GM18517 (cell line): ENCODE measurements around the gene SCRN3.
"Not testable (repeated sequence)": the region's sequence is repeated elsewhere in the genome, so short reads cannot be mapped to it uniquely, and the experiment has no call there.

Source experiments
- ATAC-seq: cut with Tn5 transposase; IDR thresholded peaks from one replicate; pipeline ENCODE4 v1.9.1; 2021; ENCODE audit warnings: mild to moderate bottlenecking, moderate library complexity; ENCODE audit not compliant: unreplicated experiment

SCRN3 gene

GRCh38 chr2:174395284-174395968 is at the start of gene SCRN3:
Gene SCRN3 (plus strand): TSS chr2:174395730. CDS start chr2:174398284, 2,554 bp downstream.
- peak; percentile 94 for ATAC-seq

DNA sequence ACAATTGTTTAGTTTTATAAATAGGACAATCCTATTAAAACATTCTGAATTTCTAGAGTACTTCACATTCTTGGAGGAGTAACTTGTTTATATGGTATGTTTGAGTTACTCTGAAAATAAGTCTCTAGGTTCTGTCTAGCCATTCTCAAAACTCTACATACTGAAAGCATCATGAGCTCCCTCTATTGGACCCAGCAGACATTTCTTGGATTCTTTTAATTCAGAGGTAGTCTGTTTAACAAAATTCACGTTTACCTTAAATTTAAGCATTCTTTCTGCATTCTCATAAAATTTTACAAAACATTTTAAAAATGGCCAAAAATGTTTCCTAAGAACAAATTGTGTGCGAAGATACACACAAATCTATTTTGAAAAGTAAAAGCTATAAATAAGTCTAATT is 45.5 kb upstream of the SCRN3 start:
- no peak for ATAC-seq

DNA sequence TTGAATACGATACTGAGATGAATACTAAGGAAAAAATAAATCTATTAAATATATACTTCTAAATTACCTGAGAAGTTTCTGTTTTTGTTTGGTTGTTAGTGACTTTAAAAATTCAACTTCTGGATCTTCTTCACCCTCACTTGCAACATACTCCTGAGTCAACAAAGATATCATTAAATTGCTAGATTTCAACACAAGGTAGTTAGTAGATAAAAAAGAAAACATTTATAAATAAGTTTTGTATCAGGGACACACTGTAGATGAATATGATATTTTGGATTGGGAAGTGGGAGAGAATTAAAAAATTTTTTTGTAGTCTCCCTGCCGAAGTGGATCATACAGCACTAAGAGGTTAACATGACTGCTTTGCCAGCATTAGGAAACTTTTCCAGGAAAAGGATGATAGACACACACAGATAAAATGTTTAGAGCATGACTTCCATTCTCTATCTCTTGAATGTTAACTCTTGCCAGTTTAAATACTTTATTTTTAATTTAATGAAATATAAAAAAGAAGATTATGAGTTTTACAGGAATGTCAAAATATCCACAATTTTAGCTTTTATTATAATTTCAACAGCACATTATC is 44.8 kb upstream of the SCRN3 start:
- no peak for ATAC-seq

GRCh38 chr2:174353004-174353403 is 42.5 kb upstream of the SCRN3 start:
- no peak for ATAC-seq

DNA sequence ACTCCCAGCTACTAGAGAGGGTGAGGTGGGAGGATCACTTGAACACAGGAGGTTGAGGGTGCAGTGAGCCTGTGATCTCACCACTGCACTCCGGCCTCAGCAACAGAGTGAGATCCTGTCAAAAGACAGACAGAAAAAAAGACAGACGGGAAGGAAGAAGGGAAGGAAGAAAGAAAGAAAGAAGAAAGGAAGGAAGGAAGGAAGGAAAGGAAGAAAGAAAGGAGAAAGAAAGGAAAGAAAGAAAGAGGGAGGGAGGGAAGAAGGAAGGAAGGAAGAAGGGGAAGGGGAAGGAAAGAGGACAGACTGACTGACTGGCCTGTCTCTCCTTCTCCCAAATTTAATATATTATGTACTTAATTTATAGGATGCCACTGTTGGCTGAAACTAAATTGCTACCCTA is 39.2 kb upstream of the SCRN3 start:
- ATAC-seq = no peak

DNA sequence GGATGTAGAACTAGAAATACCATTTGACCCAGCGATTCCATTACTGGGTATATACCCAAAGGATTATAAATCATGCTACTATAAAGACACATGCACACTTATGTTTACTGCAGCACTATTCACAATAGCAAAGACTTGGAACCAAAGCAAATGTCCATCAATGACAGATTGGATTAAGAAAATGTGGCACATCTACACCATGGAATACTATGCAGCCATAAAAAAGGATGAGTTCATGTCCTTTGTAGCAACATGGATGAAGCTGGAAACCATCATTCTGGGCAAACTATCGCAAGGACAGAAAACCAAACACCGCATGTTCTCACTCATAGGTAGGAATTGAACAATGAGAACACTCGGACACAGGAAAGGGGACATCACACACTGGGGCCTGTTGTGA is 35.9 kb upstream of the SCRN3 start:
- not testable (repeated sequence) for ATAC-seq

DNA sequence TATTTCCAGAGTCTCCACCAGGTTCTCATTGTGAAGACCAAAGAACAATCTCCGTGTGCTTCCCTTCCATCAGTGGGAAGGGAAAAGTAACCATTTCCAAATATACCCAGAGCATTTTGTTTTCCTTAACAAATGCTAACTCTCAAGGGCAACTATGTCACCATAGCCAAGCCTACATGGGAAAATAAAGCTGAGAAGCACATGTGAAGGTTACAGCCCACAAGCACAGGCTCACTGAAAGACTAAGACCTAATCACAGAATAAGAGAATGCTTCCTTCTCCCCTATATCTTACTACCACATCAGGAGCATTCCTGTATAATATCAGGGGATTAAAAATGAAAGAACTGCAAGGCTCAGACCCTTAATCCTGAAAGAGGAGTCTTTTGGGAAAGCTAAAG is 32.6 kb upstream of the SCRN3 start:
- no peak for ATAC-seq

DNA sequence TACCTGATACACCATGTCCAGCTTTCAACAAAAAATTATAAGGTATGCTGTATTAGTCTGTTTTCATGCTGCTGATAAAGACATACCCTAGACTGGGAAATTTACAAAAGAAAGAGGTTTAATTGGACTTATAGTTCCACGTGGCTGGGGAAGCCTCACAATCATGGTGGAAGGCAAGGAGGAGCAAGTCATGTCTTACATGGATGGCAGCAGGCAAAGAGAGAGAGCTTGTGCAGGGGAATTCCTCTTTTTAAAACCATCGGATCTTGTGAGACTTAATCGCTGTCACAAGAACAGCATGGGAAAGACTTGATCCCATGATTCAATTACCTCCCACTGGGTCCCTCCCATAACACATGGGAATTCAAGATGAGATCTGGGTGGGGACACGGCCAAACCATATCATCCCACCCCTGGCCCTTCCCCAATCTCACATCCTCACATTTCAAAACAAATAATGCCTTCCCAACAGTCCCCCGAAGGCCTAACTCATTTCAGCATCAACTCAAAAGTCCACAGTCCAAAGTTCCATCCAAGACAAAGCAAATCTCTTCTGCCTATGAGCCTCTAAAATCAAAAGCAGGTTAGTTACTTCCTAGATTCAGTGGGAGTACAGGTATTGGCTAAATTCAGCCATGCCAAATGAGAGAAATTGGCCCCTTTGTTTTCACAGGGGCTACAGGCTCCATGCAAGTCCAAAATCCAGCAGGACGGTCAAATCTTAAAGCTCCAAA is 31.9 kb upstream of the SCRN3 start:
- not testable (repeated sequence) for ATAC-seq

GRCh38 chr2:174364628-174365027 is 30.9 kb upstream of the SCRN3 start:
- ATAC-seq = no peak

GRCh38 chr2:174365571-174365970 is 30.0 kb upstream of the SCRN3 start:
- ATAC-seq = no peak

DNA sequence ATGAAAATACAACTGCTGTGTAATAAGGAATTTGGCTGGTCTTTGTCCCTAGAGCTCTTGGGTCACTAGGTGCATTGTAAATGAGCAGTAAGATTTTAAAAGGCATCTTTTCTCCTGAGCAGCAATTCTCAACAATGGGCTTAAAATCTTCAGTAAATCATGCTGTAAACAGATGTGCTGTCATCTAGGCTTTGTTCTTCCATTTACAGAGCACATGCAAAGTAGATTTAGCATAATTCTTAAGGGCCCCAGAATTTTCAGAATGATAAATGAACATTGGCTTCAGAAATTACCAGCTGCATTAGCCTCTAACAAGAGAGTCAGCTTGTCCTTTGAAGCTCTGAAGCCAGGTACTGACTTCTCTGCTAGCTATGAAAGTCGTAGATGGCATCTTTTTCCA is 26.8 kb upstream of the SCRN3 start:
- no peak for ATAC-seq

- ATAC-seq = no peak
These were observed 18.6 kb upstream of the SCRN3 start for GRCh38 chr2:174376967-174377366.

DNA sequence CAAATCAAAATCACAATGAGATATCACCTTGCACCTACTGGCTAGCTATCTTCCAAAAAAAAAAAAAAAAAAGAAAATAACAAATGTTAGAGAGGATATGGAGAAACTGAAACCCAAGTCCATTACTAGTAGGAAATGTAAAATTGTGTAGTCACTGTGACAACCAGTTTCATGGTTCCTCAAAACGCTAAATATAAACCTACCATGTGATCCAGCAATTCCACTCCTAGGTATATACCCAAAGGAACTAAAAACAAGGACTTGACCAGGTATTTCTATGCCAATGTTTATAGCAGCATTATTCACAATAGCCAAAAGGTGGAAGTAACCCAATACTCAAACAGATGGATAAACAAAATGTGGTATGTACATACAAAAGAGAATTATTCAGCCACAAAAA is 11.7 kb upstream of the SCRN3 start:
- ATAC-seq = no peak

DNA sequence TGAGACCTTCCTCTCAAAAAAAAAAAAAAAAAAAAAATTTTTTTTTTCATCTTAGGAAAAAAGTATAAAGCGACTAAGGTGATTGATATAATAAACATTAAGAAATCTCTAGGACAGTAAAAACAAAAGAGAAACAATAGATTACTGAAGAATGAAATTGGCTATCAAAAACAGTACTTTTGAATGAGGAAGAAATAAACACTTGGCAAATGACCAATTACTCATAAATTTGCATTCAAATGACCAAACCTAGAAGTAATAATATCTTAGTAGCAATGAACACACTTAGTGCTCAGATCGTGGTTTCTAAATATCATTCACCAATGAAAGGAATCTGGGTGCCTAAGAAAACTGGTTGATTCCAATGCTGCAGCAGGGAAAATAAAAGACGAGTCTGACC is 10.3 kb upstream of the SCRN3 start:
- no peak for ATAC-seq

DNA sequence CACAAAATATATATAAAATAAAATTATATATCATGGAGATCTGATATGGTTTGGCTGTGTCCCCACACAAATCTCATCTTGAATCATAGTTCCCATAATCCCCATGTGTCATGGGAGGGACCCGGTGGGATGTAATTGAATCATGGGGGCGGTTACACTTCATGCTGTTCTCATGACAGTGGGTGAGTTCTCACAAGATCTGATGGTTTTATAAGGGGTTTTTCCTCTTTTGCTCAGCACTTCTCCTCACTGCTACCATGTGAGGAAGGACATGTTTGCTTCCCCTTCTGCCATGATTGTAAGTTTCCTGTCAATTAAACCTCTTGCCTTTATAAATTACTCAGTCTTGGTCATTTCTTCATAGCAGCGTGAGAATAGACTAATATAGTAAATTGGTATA is 6.8 kb upstream of the SCRN3 start:
- not testable (repeated sequence) for ATAC-seq

DNA sequence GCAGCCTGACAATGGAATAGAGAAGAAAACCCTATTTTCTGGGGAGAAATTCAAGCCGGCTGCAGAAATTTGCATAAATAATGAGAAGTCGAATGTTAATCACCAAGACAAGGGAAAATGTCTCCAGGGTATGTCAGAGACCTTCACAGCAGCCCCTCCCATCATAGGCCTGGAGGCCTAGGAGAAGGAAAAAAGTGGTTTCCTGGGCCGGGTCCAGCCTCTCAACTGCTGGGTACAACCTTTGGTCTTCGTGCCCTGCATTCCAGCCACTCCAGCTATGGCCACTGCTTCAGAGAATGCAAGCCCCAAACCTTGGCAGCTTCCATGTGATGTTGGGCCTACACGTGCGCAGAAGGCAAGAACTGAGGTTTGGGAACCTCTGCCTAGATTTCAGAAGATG is 6.0 kb upstream of the SCRN3 start:
- no peak for ATAC-seq

- not testable (repeated sequence) for ATAC-seq
These were observed 5.2 kb upstream of the SCRN3 start for GRCh38 chr2:174390303-174390702.

- no peak for ATAC-seq
These were observed 2.8 kb upstream of the SCRN3 start for GRCh38 chr2:174392706-174393105.

GRCh38 chr2:174395969-174396630 is 570 bp downstream of the SCRN3 start:
- ATAC-seq = peak; percentile 10

DNA sequence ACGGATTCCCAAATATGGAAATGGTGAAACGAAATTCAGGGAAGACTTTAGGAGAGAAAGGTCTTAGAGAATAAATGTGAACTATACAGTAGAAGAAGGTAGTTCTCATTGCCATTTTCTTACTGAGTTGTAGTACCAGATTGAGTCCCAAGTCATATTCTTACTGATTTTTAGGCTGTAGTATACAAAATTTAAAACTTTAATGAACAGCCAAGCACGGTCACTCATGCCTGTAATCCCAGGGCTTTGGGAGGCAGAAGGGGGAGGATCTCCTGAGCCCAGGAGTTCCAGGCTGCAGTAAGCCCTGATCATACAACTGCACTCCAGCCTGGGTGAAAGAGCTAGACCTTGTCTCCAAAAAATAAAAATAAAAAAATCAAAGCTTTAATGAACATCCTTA is 2.2 kb downstream of the SCRN3 start:
- no peak for ATAC-seq

DNA sequence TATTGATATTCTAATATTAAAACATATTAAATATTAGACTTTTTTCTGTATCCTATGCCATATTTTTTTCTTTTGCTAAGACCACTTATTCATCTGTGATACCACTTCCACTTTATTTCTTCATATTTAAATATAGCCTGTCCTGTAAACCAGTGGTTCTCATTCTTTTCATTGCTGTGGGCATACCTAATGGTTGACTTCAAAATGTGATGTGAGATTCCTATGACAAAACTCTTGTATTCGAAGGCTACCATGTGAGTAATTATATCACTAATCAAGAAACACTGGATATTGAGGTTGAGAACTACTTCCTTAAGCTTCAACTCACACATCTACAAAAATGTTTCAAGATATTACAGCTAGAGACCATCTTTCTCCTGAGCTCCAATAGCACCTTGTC is 3.6 kb downstream of the SCRN3 start:
- no peak for ATAC-seq

GRCh38 chr2:174400853-174401252 is 5.3 kb downstream of the SCRN3 start:
- ATAC-seq = no peak
